Esophagus muscularis mucosa (tissue), 4 donors: ENCODE measurements around the gene SDR42E1. TPM values are rescaled to one million over a fixed set of nuclear protein-coding genes. Genes with fewer than 3 reads are reported as not detected.

Experiments
- DNase-seq: peaks from one replicate; pipeline ENCODE4 v3.0.0-alpha.2; 2017; ENCODE audit errors: extremely low spot score
- H3K27ac ChIP-seq, 4 donors: fragments of 200-600 bp; sonication (generic); replicated peaks in 1 of 4; 1 replicate in 3 of 4; 2 replicates in 1 of 4; pipeline ENCODE4 v1.5.1; 2016 to 2019; ENCODE audit warnings: mild to moderate bottlenecking in 1 of 4
- H3K27me3 ChIP-seq, 4 donors: fragments of 200-600 bp; sonication (generic); one replicate each; pipeline versions ENCODE4 v1.5.1 to v1.6.0; 2016 to 2019
- H3K36me3 ChIP-seq, 4 donors: fragments of 200-600 bp; sonication (generic); one replicate each; pipeline ENCODE4 v1.5.1; 2016 to 2019
- H3K4me1 ChIP-seq, 4 donors: fragments of 200-600 bp; sonication (generic); one replicate each; pipeline ENCODE4 v1.5.1; 2016 to 2019
- H3K4me3 ChIP-seq, 4 donors: fragments of 200-600 bp; sonication (generic); 1 replicate in 2 of 4; 2 replicates in 2 of 4; pipeline ENCODE4 v1.5.1; 2016 to 2019; ENCODE audit warnings: mild to moderate bottlenecking in 4 of 4, moderate library complexity in 1 of 4
- H3K9me3 ChIP-seq, 4 donors: fragments of 200-600 bp; sonication (generic); 1 replicate in 3 of 4; 2 replicates in 1 of 4; pipeline ENCODE4 v1.5.1; 2016 to 2019
- EP300 ChIP-seq: sonication (generic); formaldehyde crosslinking; IDR thresholded peaks from one replicate; pipeline ENCODE4 v1.6.1; 2017; ENCODE audit warnings: antibody characterized with exemption
- POLR2A ChIP-seq: fragments of 450-650 bp; IDR thresholded peaks from one replicate; pipeline ENCODE4 v1.6.1; 2017; ENCODE audit warnings: antibody characterized with exemption, moderate library complexity, mild to moderate bottlenecking, low read depth
- POLR2AphosphoS5 ChIP-seq, 2 donors: sonication (generic); formaldehyde crosslinking; IDR thresholded peaks; one replicate each; pipeline ENCODE4 v1.6.1; 2017; ENCODE audit warnings: antibody characterized with exemption in 2 of 2
- WGBS: methylation state at CpG from one replicate; pipeline ENCODE4 v1.1.5; 2018; 5-methylcytosine and 5-hydroxymethylcytosine counted together
- intact Hi-C: fragments of 100-400 bp; cut with DNase I; formaldehyde crosslinking; loops from one replicate; pipeline ENCODE4 v1.15.1; 2023
- total RNA-seq, 4 donors: library from RNA; depleted of rRNA; stranded (reverse); fragments of >200 nt; gene quantifications; one replicate each; pipeline versions ENCODE4 v1.1.0 to v1.2.1, GENCODE V29; 2016
- TF ChIP-seq, protein P1 (sequence below), 3 experiments: fragments of 200-600 bp in 2 of 3; fragments of 450-650 bp in 1 of 3; sonication (generic) in 2 of 3; IDR thresholded peaks; one replicate each; pipeline ENCODE4 v1.5.1; 2017 to 2019; ENCODE audit warnings: antibody characterized with exemption in 3 of 3, mild to moderate bottlenecking in 2 of 3, moderate library complexity in 1 of 3

SDR42E1 gene
- total RNA-seq, 4 donors from 2014 or later = 0.66 to 1.3 (median 1.00) TPM

DNA sequence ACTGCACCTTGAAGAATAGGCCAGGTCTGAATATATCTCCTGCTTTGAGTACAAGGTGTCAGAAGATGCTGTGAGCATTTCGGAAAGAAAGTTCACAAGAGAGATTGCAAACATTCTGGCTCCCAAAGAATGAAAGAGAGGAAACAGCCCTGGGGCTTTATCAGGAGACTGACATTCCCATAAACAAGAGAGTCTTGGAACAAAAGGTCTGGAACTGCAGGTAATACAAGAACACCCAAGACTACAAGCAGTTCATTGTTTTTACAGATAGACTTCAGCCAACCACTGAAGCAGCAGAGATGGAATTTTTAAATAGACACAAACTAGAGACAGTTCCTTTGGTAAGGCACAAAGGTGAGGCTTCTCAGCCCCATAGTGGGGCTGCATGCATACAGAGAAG is 38.2 kb upstream of the SDR42E1 start:
- Histone ChIP-seq H3K4me3 (no peak overlapping the region), H3K36me3 (no peaks in the 10 kb centered on the region), H3K9me3 (no peaks in the 10 kb centered on the region), H3K4me1 (no peaks in the 10 kb centered on the region), H3K27me3 (no peaks in the 10 kb centered on the region), H3K27ac (no peak overlapping the region)
- WGBS = 47% methylated on average over 1 of the region's 1 CpG
- intact Hi-C loops = no loop called here
- TF ChIP-seq, protein P1, sequence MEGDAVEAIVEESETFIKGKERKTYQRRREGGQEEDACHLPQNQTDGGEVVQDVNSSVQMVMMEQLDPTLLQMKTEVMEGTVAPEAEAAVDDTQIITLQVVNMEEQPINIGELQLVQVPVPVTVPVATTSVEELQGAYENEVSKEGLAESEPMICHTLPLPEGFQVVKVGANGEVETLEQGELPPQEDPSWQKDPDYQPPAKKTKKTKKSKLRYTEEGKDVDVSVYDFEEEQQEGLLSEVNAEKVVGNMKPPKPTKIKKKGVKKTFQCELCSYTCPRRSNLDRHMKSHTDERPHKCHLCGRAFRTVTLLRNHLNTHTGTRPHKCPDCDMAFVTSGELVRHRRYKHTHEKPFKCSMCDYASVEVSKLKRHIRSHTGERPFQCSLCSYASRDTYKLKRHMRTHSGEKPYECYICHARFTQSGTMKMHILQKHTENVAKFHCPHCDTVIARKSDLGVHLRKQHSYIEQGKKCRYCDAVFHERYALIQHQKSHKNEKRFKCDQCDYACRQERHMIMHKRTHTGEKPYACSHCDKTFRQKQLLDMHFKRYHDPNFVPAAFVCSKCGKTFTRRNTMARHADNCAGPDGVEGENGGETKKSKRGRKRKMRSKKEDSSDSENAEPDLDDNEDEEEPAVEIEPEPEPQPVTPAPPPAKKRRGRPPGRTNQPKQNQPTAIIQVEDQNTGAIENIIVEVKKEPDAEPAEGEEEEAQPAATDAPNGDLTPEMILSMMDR (IDR thresholded peaks at IDR 0.05) = no peak
- TF ChIP-seq POLR2AphosphoS5 (IDR thresholded peaks at IDR 0.05) = no peak
- no peak for TF ChIP-seq POLR2A
- no peak for TF ChIP-seq EP300
- no peak for DNase-seq

DNA sequence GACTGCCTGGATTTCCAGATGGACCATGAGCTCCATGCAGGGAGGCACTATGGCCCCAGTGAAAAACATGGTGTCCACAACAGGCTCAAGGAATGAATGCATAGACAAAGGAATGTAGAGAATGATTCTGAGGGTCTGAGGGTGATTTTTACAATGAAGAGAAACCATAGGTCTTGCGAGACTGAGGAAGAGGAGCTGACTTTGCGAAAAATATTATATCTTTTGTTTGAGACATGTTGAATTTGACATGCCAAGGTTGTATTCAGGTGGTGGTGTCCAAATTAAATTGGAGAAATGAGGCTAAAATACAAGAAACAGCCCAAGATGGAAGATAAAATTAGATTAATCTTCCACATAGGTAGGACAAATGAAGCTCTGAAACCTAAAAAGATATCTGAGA is 36.5 kb upstream of the SDR42E1 start:
- no peaks in the 10 kb centered on the region for H3K27me3 ChIP-seq
- TF ChIP-seq, protein P1 (IDR thresholded peaks at IDR 0.05) = no peak
- TF ChIP-seq POLR2A = no peak
- no peak for TF ChIP-seq EP300
- no peak for TF ChIP-seq POLR2AphosphoS5 (IDR thresholded peaks at IDR 0.05)
- 91% methylated on average over 2 of the region's 2 CpGs for WGBS
- intact Hi-C loops = no loop called here
- H3K9me3 ChIP-seq = no peaks in the 10 kb centered on the region
- no peak for DNase-seq
- H3K4me3 ChIP-seq = no peak overlapping the region
- H3K4me1 ChIP-seq = no peaks in the 10 kb centered on the region
- no peaks in the 10 kb centered on the region for H3K36me3 ChIP-seq
- H3K27ac ChIP-seq = no peak overlapping the region

DNA sequence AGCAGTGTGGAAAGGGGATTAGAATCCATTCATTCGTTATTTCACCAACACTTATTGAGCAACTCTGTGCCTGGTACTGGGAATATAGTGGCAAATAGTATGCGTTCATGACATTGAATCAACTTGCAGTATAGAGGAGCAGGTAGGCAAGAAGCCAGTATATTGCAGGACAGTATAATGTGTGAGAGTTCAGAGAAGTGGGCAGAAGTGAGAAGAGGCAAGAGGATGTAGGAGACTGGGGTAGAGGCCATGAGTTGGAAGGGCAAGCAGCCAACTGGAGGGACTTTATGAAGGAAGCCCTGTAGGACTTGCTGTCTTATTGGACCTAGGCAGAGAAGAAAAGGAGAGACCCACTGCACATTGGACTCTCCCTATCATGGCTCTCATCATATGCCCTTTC is 36.1 kb upstream of the SDR42E1 start:
- WGBS = 82% methylated on average over 2 of the region's 2 CpGs
- Histone ChIP-seq H3K36me3 (no peaks in the 10 kb centered on the region), H3K27me3 (no peaks in the 10 kb centered on the region), H3K27ac (no peak overlapping the region), H3K4me1 (no peaks in the 10 kb centered on the region), H3K9me3 (no peaks in the 10 kb centered on the region), H3K4me3 (no peak overlapping the region)
- DNase-seq = no peak
- TF ChIP-seq EP300 = no peak
- no peak for TF ChIP-seq POLR2AphosphoS5 (IDR thresholded peaks at IDR 0.05)
- no peak for TF ChIP-seq POLR2A
- TF ChIP-seq, protein P1 (IDR thresholded peaks at IDR 0.05) = no peak
- intact Hi-C loops = no loop called here

GRCh38 chr16:82046941-82047340 is 35.7 kb upstream of the SDR42E1 start:
- intact Hi-C loops = no loop called here
- Histone ChIP-seq H3K27ac (no peak overlapping the region), H3K27me3 (no peaks in the 10 kb centered on the region), H3K4me3 (no peak overlapping the region), H3K9me3 (no peaks in the 10 kb centered on the region), H3K36me3 (no peaks in the 10 kb centered on the region), H3K4me1 (no peaks in the 10 kb centered on the region)
- DNase-seq = no peak
- 94% methylated on average over 2 of the region's 2 CpGs for WGBS
- TF ChIP-seq, protein P1 (IDR thresholded peaks at IDR 0.05) = no peak
- no peak for TF ChIP-seq EP300
- TF ChIP-seq POLR2AphosphoS5 (IDR thresholded peaks at IDR 0.05) = no peak
- TF ChIP-seq POLR2A = no peak

- 90% methylated on average over 4 of the region's 4 CpGs for WGBS
- Histone ChIP-seq H3K4me3 (no peak overlapping the region), H3K4me1 (no peaks in the 10 kb centered on the region), H3K9me3 (no peaks in the 10 kb centered on the region), H3K27ac (no peak overlapping the region), H3K27me3 (no peaks in the 10 kb centered on the region), H3K36me3 (no peaks in the 10 kb centered on the region)
- no peak for DNase-seq
- intact Hi-C loops = no loop called here
- TF ChIP-seq POLR2A (no peak), EP300 (no peak), POLR2AphosphoS5 (IDR thresholded peaks at IDR 0.05) (no peak)
- TF ChIP-seq, protein P1 (IDR thresholded peaks at IDR 0.05) = no peak
These were observed 35.3 kb upstream of the SDR42E1 start for GRCh38 chr16:82046541-82046940.
